ENCODE measurements around the gene DNASE1L1.

Gene DNASE1L1

DNA sequence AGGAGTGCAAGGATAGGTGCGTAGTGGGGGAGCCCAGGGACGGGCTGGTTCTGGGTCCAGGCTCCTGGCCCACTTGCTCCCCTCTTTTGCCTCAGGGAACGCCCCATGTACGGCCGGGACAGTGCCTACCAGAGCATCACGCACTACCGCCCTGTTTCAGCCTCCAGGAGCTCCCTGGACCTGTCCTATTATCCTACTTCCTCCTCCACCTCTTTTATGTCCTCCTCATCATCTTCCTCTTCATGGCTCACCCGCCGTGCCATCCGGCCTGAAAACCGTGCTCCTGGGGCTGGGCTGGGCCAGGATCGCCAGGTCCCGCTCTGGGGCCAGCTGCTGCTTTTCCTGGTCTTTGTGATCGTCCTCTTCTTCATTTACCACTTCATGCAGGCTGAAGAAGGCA lies 28.3 kb downstream of the DNASE1L1 start:
- DNase-seq, result no peak

DNA sequence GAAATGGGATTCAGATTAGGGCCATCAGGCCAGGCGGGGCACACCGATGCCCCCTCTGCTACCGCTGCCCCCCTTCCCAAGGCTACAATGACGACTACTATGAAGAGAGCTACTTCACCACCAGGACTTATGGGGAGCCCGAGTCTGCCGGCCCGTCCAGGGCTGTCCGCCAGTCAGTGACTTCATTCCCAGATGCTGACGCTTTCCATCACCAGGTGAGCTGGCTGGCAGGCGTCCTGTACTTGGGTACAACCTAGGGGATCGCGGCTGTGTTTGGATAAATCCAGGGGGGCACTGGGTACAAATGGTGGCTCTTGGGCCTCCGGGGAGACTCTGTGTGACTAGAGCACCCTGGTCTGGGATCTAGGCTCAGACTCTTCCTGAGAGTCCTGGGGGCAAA lies 28.9 kb downstream of the DNASE1L1 start:
- no peak for DNase-seq

DNA sequence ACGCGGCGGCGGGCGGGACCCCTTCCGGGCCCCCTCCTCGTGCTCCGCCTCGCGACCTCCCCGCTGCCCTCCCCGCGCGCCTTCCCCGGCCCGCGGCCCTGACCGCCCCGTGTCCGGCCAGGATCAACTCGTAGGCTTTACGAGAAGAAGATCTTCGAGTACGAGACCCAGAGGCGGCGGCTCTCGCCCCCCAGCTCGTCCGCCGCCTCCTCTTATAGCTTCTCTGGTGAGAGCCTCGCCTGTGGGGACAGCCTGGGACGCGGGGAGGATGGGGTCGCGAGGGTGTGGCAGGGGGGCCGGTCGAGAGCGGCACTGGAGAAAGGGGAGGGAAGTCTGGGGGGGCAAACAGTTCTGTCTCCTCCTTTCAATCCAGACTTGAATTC lies 29.5 kb downstream of the DNASE1L1 start:
- DNase-seq, result no peak

DNA sequence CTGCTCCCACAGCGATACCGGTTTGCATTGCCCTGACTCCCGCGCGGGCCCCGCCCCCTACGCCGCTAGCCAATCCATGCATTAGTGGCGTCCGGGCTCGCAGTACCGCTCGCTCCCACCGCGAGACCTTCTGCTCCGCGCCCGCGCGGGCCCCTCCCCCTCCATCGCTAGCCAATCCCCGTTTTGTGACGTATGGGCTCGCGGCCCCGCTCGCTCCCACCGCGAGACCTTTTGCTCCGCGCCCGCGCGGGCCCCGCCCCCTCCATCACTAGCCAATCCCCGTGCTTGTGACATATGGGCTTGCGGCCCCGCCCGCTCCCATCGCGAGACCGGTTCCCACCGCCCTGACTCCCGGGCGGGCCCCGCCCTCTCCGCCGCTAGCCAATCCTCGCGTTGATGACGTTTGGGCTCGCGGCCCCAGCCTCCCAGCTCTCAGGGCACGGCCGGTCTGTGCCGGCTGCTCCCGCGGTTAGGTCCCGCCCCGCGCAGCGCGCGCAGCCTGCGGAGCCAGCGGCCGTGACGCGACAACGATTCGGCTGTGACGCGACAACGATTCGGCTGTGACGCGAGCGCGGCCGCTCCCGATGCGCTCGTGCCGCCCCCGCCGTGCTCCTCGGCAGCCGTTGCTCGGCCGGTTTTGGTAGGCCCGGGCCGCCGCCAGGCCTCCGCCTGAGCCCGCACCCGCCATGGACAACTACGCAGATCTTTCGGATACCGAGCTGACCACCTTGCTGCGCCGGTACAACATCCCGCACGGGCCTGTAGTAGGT lies 30.1 kb downstream of the DNASE1L1 start, which contains the start of gene EMD:
Gene EMD (plus strand): TSS at position 497 of the 770 bp plus-strand sequence. CDS start 190 bp downstream, at position 687.
- DNase-seq, result peak; percentile 97

DNA sequence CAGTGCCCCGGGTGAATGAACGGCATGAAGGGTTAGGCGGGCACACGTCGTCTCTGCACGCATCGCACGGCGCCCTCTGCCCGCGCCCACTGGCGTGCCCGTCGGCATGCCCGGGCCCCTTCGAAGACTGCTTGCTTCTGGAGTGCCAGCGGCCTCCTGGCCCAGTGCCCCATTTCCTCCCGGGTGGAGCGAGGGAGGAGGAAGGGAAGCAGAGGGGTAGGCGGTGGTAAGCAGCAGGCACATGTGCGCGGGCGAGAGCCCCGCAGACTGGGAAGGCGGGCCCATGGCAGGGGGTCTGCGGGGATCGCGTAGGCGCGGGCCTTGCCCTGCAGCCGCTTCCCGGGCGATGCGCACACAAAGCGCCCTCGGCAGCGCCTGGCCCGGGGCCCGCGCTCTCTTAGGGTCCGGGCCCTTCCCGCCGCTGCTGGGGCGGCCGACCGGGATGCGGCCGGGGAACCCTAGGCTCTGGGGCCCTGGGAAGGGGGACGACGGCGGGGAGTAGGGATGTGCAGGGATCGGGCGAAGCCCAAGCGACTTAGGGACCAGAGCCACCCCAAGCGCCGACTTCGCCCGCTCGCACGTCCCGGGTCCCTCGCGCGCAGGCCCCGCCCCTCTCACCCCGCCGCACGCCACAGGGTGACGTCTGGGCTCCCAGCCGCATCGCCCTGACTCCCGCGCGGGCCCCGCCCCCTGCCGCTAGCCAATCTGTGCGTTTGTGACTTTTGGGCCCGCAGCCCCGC lies 30.8 kb downstream of the DNASE1L1 start:
- DNase-seq, result peak; percentile 48

DNA sequence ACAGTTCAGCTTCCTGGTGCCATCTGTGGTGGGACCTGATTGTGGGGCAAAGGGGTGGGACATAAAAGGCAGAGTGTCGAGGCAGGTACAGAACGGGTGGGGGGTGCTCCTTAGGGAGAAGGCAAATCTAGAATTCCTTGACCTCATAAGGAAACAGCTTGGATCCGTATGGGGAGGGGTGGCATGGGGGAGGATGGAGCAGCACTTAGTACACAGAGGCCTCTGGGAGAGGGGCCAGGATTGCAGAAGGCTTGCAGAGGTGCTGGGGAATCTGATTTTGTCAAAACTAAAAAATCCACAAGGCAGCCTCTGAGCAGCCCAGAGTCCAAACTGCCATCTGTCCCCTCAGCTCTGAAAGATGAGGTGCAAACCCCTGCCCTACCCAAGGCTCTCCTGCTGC lies 32.3 kb downstream of the DNASE1L1 start:
- no peak for DNase-seq

DNA sequence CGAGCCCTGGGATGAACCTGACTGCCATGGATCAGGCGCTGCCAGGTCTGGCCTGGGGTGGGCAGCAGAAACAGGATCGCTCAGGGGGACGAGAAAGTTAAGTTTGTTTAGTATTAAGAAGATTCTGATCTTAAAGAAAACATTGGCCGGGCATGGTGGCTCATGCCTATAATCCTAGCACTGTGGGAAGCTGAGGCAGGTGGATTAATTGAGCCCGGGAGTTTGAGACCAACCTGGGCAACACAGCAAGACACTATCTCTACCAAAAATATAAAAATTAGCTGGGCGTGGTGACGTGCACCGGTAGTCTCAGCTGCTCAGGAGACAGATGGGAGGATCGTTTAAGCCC lies 33.9 kb downstream of the DNASE1L1 start:
- DNase-seq, result no peak

DNA sequence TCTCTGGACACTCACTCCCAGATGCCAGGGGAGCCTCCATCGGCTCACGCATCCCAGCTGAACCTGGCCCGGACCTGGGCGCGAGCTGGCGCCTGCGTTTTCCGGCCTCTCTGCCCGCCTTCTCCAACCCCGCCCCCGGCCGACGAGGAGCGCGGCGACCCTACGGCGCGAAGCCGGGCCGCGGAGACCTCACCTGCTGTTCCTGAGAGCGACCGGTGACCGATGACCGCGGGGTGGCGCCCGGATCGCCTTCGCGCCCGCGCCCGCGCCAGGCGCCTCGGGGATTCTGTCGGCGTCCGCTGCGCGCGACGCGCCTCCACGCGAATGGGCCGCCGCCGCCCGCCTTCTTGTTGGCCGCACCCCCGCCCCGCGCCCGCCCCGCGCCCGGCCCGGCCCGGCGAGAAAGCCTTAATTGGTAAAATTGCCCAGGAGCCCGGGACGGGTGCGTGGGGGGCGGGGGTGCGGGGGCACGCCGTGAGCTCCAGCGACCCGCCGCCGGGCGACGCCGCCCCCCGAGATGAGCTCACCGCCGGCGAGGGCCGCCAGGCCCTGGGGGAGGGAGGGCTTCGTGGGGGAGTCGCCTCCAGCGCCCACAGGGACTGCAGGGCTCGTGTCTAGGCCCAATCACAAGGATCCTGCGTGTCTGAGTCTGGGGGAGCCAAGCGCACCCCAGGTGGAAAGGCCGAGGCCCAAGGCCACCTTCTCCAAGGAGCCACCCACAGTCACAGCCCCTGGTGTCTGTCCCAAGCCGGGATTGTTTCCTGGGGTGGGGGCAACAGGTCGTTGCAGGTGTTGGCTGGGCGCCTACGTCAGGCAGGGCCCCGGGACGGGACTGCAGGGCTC lies 34.5 kb downstream of the DNASE1L1 start, which contains the start of gene FLNA:
Gene FLNA (minus strand): TSS at position 322 of the 843 bp plus-strand sequence. CDS start 3,389 bp downstream, outside the sequence.
- peak; percentile 51 for DNase-seq

DNA sequence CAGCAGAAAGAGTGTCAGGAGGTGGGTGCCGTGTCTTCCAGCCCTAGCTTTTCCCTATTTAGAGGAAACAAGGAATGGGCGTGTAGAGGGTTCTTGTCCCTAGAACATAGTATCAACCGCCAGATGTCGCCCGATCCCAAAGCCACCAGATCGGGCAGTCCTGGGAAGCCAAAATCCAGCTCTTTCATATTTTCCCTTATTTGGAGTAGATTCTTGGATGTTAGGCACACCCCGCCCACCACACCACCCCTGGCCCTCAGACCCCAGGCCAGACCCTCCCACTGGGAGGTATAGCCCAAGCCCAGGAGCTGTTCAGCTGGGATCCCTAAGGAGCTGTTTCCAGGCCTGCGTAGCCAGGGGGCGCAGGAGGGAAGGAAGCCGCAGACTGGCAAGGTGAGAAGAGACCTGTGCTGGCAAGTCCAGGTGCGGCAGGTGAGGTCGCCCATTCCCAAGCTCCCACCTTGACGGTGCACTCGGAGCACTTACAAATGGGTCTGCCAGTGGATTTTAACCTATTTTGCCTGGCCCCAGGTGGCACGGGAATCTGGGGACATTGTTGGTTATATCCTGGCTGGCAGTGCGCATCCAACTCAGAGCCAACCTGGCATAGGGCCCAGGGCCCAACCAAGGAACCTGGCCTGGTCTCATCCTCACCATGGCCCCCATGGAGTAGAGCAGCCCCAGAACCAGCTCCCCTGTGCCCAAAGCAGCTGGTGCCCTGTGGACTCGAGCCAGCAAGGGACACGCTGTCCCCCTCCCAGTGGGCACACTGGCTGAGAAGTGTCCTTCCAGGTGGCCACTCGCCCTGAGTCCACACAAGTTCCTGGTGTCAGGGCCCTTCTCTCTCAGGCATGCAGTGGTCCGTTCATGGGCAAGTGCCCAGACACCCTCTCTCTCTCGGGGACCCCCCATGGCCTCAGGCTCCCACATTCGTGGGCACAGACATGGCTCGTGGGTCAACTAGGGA lies 35.4 kb downstream of the DNASE1L1 start:
- DNase-seq, result no peak

DNA sequence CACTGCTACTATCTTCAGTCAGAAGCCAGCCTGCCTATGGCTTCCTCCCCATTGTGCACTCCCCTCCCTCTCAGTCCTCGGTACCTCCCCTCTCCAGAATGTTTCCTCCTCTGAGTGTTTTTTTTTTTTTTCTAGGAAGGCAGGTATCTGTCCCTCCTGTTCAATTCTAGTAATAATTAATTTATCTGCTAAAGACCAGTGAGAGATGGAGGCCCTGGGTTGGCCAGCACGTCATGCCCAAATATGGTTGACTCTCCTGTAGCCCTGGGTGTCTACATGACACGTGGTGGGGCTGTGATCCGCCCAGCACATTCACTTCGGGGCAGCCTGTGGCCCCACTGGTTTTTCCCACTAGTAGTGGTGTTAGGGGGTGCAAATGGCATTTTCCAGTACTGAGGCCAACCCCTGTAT lies 36.4 kb downstream of the DNASE1L1 start:
- peak; percentile 59 for DNase-seq

DNA sequence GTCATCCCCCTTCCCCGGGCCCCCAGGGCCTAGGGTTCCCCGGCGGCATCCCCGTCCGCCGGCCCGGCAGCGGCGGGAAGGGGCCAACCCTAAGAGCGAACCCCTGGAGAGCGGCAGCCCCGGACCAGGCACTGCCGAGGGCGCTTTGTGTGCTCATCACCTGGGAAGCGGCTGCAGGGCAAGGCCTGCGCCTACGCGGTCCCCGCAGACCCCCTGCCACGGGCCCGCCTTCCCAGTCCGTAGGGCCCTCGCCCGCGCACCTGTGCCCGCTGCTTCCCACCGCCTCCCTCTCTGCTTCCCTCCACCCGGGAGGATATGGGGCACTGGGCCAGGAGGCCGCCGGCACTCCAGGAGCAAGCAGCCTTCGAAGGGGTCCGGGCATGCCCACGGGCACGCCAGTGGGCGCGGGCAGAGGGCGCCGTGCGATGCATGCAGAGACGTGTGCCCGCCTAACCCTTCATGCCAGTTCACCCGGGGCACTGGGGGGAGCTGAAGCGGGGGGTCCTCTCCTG lies 37.2 kb downstream of the DNASE1L1 start:
- DNase-seq, result no peak

DNA sequence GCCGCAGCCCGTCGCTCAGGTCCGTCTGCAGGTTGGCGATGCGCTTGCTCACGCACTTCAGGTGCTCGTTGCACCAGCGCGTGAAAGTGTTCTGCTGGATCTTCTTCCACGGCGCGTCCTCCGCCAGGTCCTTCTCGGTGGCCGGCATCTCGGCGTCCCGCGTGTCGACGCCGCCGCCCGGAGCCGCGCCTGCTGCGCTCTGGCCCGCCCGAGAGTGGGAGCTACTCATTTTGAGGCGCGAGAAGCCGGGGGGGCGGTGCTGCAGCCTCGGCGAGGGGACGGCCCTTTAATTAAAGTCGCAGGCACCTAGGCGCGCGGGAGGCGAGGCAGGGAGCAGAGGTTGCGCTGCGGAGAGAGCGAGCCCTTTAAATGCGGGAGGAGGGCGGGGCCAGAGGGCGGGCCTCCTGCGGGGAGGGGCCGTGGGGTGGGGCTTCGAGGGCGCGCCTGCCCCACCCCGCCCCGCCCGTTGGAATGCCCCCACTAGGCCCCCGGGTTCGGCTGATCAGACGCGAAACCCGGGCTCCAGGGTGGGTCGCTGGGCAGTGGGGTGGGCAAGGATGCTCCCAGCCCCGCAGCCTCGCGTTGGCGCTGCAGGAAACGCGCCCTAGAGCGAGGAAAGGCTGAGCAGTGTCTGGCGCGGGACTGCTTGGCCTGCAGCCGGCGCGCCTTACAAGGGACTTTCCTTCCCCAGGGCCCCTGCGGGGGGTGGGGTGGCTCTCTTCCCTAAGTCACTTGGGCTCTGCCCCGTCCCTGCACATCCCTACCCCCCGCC lies 37.9 kb downstream of the DNASE1L1 start:
- peak; percentile 94 for DNase-seq

DNA sequence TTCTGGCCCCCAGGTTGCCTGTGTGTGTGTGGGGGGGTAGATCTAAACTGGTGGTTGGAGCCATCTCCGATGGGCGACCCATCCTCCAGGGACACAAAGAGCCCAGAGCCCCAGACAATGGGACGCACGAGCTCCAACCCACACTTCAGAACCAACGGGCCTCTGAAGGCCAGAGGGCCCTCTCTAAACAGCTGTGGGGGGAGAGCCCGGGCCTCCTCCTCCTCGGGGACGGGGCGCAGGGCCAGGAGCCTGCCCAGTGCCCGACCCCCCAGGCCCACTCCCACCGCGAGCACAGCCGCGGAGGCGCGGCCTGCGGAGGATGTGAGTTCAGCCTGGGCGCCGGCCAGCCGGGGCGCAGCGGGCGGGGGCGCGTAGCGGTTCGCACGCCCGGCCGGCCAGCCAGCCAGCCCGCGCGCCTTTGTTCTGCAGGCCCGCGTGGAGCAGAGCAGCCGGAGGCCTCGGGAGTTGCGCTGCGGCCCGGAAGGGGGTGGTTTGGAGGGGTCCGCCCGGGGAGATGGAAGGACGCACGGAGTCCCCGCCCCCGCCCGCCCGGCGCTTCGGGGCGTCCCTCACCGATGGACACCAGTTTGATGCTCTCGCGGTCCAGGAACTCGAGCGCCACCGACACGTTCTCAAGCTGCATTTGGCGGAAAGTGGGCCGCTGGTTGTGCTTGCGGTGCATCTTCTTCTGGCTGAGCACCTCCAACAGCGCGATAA lies 38.6 kb downstream of the DNASE1L1 start:
- DNase-seq, result no peak

DNA sequence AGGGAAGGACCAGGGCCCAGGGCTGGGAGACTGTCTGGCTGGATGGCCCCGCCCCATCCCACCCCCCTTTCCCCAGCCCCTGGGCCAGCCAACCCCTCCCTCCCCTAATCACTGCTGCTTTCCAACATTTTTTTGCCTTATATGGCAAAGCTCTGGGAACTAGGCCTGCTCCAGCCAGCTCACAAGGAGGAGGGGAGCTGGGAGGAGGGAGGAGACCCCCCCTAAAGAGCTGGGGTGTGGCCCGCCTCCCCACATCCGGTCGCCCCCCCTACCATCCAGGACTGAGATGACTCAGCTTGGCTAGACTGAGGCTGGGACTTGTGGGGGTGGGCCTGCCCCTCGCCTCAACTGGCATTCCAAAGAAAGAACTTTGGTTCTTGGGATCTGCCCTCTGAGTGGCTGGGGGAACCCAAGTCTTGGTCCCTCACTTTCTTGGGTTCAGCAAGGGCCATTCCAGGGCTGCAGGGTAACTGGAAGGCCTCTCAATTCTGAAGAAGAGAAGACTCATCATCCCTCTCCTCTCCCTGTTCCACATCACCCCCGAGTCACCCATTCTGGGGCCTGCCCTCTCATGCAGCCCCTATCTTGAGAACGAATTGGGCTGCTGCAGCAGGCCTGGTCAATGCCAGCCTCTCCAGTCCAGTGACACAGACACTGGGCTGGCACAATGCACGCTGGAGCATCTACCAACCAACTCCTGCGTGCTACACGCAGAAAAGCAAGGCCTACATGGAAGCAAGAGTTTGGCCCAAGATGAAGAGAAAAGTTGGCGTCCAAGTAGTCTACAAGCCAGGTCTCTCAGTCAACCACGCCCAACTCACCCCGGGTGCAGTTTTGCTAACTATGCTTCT lies 39.4 kb downstream of the DNASE1L1 start:
- DNase-seq, result peak; percentile 80

DNA sequence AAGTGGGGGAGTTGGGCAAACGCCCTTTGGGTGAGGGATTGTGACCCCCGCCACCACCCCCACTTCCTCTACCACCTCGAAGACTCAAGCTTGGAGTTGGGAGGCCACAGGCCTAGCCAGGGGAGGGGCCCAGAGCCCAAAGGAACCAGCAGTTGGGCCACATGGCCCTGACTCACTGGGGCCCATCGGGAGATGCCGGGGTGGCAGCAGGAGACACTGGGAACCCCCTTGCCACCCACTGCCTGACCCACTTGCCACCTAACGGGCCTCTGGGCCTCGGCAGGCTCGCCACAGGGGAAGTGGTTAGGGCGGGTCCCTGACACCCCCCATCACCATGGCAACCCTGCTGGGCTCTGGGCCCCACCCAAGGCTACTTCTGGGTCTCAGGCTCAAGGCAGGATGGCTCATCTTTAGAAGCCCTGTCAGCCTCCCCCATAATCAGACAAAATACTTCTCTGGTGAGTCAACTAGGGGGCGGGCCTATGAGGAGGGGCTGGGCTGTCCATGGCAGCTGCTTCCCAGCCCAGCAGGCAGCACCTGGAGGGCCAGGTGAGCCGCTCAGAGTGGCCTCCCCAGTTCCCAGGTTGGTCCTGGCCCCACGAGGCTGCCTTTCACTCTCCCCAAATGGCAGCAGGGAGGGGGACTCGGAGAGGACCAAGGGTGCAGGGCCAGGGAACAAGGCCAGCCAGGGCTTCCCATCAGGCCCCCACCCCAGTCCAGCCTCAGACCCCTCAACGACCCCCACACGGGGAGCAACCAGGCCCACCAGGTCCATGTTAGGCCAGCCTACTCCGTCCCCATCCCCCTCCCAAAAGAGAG lies 40.2 kb downstream of the DNASE1L1 start:
- DNase-seq, result peak; percentile 95

DNA sequence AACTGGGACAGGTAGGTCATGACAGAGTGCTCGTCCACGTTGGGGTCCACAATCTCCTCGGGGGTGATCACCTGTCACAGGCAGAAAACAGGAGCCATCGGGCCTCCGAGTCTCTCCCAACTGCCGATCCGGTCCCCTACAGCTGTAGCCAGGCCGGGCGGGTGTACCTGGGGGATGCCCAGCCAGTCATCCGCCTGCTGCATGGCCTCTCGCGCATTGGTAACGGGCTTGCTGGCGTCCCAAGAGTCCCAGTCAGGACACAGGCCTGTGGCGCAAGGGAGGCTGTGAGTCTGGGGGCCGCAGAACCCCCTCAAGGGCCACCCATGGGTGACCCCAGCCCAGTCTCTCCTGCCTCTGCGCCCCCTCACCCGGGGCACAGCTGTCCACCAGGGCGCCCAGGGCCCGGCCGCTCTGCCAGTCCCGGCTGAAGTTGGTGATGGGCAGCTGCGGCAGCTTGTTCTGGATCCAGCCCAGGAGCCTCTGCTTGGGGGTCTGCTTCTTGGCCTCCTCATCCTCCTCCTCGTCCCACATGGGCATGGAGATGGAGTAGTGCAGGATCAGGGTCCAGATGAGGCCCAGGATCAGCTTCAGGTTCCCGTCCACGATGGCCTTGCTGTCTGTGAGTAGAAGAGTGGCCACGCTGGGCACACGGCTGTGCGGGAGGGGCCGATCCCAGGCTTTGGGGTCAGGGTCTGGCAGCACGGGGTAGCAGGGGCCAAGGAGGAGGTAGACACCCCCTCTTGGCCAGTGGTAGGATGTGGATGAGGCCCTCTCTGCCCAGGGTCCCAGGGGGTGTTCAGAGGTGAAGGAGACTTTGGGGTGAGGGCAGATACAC lies 41.4 kb downstream of the DNASE1L1 start:
- DNase-seq, result no peak

DNA sequence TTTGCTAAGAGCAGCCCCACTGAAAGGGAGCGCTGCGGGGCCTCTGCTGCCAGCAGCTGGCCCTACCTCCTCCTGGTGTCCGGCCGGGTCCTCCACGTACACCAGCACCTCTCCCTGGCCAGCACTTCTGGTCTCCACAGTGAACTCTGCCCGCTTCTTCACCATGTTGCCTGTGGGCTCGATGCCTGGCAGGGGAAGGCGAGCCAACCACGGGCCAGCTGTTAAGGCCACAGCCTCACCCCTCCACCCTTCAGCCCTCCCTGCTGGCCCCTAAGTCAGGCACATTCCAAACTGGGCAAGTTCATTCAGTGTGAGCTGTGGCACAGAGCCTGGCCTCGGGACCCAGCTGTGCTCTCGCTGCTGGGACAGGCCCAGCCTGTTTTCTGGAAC lies 42.4 kb downstream of the DNASE1L1 start:
- no peak for DNase-seq

All from CD4-positive, alpha-beta T cell treated with Interleukin-12 subunit alpha and Interleukin-12 subunit beta, for 1 hour (primary cell).